OCI-LY3 (cell line): ENCODE results near the gene ACSM6.
A peak's percentile ranks its signal among the peaks of the same experiment; 100 is the strongest.

Experiments used
- H2AFZ ChIP-seq: fragments of 200-600, 300-600 bp; shearing (Covaris generic); 2 replicates; pipeline ENCODE4 v1.6.0; 2014; ENCODE audit warnings: antibody characterized with exemption, low read depth, low read length
- H3K27ac ChIP-seq: fragments of 200-600, 300-600 bp; sonication (generic); 2 replicates; pipeline ENCODE4 v1.5.1; 2014; ENCODE audit warnings: mild to moderate bottlenecking, low read length, moderate library complexity, mixed read lengths
- H3K27me3 ChIP-seq: fragments of 200-600, 300-600 bp; sonication (generic); 2 replicates; pipeline ENCODE4 v1.6.1; 2014; ENCODE audit warnings: low read depth, low read length, mixed read lengths
- H3K36me3 ChIP-seq: fragments of 200-600, 300-600 bp; sonication (generic); replicated peaks from 2 replicates; pipeline ENCODE3; 2014; ENCODE audit warnings: low read depth, low read length, mixed read lengths
- H3K4me1 ChIP-seq: fragments of 300-600, 200-600 bp; sonication (generic); 2 replicates; pipeline ENCODE4 v1.6.1; 2014; ENCODE audit warnings: low read length, mixed read lengths
- H3K4me2 ChIP-seq: fragments of 200-600, 300-600 bp; sonication (generic); 2 replicates; pipeline ENCODE4 v1.6.1; 2014; ENCODE audit warnings: low read length, mixed read lengths
- H3K4me3 ChIP-seq: fragments of 300-600, 200-600 bp; sonication (generic); 2 replicates; pipeline ENCODE4 v1.5.1; 2014; ENCODE audit warnings: antibody characterized with exemption, mild to moderate bottlenecking, low read length, moderate library complexity
- H3K79me2 ChIP-seq: fragments of 300-600, 200-600 bp; shearing (Covaris generic); 2 replicates; pipeline ENCODE4 v1.6.1; 2014; ENCODE audit warnings: mild to moderate bottlenecking, low read length, mixed read lengths
- H3K9ac ChIP-seq: fragments of 300-600, 200-600 bp; shearing (Covaris generic); 2 replicates; pipeline ENCODE4 v1.6.0; 2014; ENCODE audit warnings: mild to moderate bottlenecking, low read length, moderate library complexity
- H3K9me3 ChIP-seq: fragments of 200-600, 300-600 bp; shearing (Covaris generic); 2 replicates; pipeline ENCODE4 v1.6.1; 2014; ENCODE audit warnings: low read length, mixed read lengths; ENCODE audit not compliant: insufficient read depth
- H4K20me1 ChIP-seq: fragments of 200-600, 300-600 bp; sonication (generic); 2 replicates; pipeline ENCODE4 v1.6.1; 2016; ENCODE audit warnings: low read length, mixed read lengths; ENCODE audit not compliant: insufficient read depth
- EZH2phosphoT487 ChIP-seq: fragments of 200-600 bp; shearing (Covaris generic); IDR thresholded peaks from 2 replicates; pipeline ENCODE4 v1.6.1; 2018; ENCODE audit warnings: antibody characterized with exemption, mixed run types, low read depth
- TF ChIP-seq, protein P1 (sequence below): fragments of 200-600, 300-600 bp; sonication (generic); IDR thresholded peaks from 2 replicates; pipeline ENCODE4 v1.5.1; 2014; ENCODE audit warnings: antibody characterized with exemption, low read length, low read depth

The ACSM6 gene

DNA sequence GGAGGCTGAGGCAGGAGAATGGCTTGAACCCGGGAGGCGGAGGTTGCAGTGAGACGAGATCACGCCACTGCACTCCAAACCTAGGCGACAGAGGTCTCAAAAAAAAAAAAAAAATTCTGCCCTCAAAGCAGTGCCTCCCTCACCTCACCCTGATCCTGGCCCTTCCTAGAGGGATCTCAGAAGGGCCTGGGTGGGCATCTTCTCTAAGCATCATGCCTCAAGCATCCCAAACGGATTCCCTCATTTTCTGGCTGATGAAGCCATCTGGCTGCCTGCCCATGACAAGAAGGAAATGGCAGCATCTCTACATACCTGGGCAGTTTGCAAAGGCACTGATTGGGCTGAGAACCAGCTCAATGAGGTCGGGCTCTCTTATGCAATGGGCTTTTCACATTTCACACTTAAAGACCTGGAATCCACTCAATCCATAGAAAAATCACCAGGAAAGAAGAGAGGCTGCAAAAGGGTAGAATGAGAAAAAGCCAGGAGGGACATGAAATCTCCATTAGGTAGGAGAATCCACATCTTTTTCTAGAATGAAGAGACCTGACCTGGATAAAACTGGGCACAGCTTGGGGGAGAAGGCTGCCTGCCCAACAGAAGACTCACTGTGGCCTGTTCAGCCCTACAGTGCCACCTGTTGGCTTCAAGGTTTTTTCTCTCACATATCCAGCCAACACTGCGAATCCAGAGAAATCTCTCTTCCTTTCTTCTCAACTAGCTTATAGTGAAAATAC lies 48.7 kb downstream of the ACSM6 start:
- H4K20me1 ChIP-seq, result peaks cover 30% of the 10 kb centered on the region
- H2AFZ ChIP-seq, result no peak overlapping the region
- TF ChIP-seq EZH2phosphoT487, result no peak
- TF ChIP-seq, protein P1, sequence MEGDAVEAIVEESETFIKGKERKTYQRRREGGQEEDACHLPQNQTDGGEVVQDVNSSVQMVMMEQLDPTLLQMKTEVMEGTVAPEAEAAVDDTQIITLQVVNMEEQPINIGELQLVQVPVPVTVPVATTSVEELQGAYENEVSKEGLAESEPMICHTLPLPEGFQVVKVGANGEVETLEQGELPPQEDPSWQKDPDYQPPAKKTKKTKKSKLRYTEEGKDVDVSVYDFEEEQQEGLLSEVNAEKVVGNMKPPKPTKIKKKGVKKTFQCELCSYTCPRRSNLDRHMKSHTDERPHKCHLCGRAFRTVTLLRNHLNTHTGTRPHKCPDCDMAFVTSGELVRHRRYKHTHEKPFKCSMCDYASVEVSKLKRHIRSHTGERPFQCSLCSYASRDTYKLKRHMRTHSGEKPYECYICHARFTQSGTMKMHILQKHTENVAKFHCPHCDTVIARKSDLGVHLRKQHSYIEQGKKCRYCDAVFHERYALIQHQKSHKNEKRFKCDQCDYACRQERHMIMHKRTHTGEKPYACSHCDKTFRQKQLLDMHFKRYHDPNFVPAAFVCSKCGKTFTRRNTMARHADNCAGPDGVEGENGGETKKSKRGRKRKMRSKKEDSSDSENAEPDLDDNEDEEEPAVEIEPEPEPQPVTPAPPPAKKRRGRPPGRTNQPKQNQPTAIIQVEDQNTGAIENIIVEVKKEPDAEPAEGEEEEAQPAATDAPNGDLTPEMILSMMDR, result peak; percentile 65
- H3K79me2 ChIP-seq, result no peaks in the 10 kb centered on the region
- H3K36me3 ChIP-seq, result peaks cover 7% of the 10 kb centered on the region
- no peak overlapping the region for H3K27ac ChIP-seq
- H3K9me3 ChIP-seq, result 0 out of 2 replicates have a peak, but pooled peaks cover under 1% of the 10 kb centered on the region
- peaks cover 34% of the 10 kb centered on the region for H3K4me1 ChIP-seq
- peaks cover 73% of the 10 kb centered on the region for H3K27me3 ChIP-seq
- no peak overlapping the region for H3K4me3 ChIP-seq
- H3K4me2 ChIP-seq, result no peak overlapping the region
- H3K9ac ChIP-seq, result no peak overlapping the region

DNA sequence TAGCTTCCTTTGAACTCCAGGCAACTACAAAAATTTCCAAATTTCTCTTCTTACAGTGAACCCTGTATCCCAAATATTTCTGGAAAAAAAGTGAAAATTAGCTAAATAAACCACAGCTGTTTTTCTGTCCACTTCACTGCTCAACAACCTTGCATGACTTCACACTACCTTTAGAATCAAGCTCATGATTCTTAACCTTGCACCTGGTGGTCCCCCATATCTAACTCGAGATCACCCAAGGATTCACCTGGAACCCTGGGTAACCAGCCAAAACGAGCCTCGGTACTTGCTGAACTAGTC lies 49.2 kb downstream of the ACSM6 start:
- no peak for TF ChIP-seq EZH2phosphoT487
- TF ChIP-seq, protein P1, result 0 out of 2 replicates have a peak, but pooled peaks have one; percentile 0
- Histone ChIP-seq H3K9me3 (no peaks in the 10 kb centered on the region), H3K36me3 (peaks cover 2% of the 10 kb centered on the region)

DNA sequence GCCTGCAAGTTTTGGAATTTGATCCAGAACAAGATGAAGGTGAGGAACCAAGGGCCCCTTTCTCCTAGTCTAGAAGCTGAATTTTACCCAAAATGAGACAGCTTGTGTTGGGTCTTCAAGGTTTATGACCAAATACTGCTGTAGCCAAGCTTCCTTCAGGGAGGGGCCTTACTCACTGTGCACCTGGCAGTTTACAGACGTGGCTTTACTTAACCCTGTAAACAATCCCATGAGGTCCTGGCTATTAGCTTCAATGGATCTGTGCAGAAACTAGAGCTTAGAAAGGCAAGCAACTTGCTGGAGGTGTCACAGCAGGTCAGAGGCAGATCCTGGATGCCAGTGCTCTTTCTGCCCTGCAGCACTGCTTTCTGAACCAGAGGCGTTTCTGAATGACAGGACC lies 50.1 kb downstream of the ACSM6 start:
- no peak overlapping the region for H2AFZ ChIP-seq
- no peaks in the 10 kb centered on the region for H3K36me3 ChIP-seq
- H4K20me1 ChIP-seq, result peaks cover 30% of the 10 kb centered on the region
- H3K4me1 ChIP-seq, result peaks cover 32% of the 10 kb centered on the region
- TF ChIP-seq, protein P1, result no peak
- no peak for TF ChIP-seq EZH2phosphoT487
- H3K4me2 ChIP-seq, result no peak overlapping the region
- H3K9ac ChIP-seq, result no peak overlapping the region
- H3K9me3 ChIP-seq, result no peaks in the 10 kb centered on the region
- H3K4me3 ChIP-seq, result no peak overlapping the region
- no peaks in the 10 kb centered on the region for H3K79me2 ChIP-seq
- H3K27ac ChIP-seq, result no peak overlapping the region
- H3K27me3 ChIP-seq, result peaks cover 61% of the 10 kb centered on the region

More for the DNA sequence above, 49.2 kb downstream of the ACSM6 start:
- no peak overlapping the region for H3K4me3 ChIP-seq
- H3K4me1 ChIP-seq, result peaks cover 32% of the 10 kb centered on the region
- no peak overlapping the region for H2AFZ ChIP-seq
- no peak overlapping the region for H3K9ac ChIP-seq
- no peak overlapping the region for H3K4me2 ChIP-seq
- H3K79me2 ChIP-seq, result no peaks in the 10 kb centered on the region
- peaks cover 68% of the 10 kb centered on the region for H3K27me3 ChIP-seq
- H3K27ac ChIP-seq, result no peak overlapping the region
- H4K20me1 ChIP-seq, result peaks cover 30% of the 10 kb centered on the region

DNA sequence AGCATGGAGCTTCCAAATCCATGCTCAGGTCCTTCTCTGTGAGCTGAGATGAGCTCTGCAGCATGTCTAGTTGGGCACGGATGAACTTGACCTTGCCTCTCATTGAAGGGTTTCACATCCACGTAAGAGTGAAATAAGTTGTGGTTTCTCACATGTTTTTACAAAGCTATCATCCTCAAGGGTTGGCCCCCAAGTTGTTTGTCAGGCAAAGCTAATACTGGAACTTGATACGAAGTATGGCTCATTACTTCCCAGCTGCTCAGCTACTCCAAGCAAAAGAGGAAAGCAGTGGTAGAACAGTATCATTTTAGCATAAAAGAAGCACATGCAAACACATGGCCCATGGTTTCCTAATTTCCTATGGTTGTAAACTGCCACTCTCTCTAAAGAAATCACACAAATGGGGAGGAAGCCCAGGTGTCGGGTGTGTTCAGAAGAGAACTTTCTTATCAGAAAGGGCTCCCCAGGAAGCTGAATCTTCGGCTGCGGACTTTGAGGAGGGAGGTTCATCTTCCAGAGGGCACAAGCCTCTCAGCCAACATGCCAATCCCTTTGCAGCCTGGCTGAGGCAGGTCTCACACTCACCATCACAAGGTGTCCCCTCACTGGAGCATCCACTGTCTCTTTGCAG lies 51.5 kb downstream of the ACSM6 start:
- peak overlapping the region; percentile 71 for H3K4me2 ChIP-seq
- H3K36me3 ChIP-seq, result no peaks in the 10 kb centered on the region
- peaks cover 32% of the 10 kb centered on the region for H3K4me1 ChIP-seq
- H4K20me1 ChIP-seq, result peaks cover 30% of the 10 kb centered on the region
- H3K9me3 ChIP-seq, result no peaks in the 10 kb centered on the region
- H3K9ac ChIP-seq, result no peak overlapping the region
- H2AFZ ChIP-seq, result no peak overlapping the region
- peak; percentile 64; the same call in 1 of the 2 replicates for TF ChIP-seq EZH2phosphoT487
- TF ChIP-seq, protein P1, result no peak
- H3K27ac ChIP-seq, result peak overlapping the region; percentile 18; the same call in 1 of the 2 replicates
- peak overlapping the region; percentile 29 for H3K4me3 ChIP-seq
- peaks cover 54% of the 10 kb centered on the region for H3K27me3 ChIP-seq
- no peaks in the 10 kb centered on the region for H3K79me2 ChIP-seq
